Measurements from ENCODE around the gene AVPI1. TPM values are rescaled to one million over a fixed set of nuclear protein-coding genes. Genes with fewer than 3 reads are reported as not detected.

AVPI1 gene
- total and polyA plus RNA-seq, 2 of the 13 experiments (the other 11 are each of a cell fraction or from before 2014, with no cell fraction given) = 39.8 to 61.2 TPM

- TF ChIP-seq NFAT5 (CRISPR knock-in tag; IDR thresholded peaks at IDR 0.05) = no peak
- peak; percentile 49; the same call in 1 of the 2 replicates for TF ChIP-seq BORCS8-MEF2B (CRISPR knock-in tag; IDR thresholded peaks at IDR 0.05)
- TF ChIP-seq, protein P1, sequence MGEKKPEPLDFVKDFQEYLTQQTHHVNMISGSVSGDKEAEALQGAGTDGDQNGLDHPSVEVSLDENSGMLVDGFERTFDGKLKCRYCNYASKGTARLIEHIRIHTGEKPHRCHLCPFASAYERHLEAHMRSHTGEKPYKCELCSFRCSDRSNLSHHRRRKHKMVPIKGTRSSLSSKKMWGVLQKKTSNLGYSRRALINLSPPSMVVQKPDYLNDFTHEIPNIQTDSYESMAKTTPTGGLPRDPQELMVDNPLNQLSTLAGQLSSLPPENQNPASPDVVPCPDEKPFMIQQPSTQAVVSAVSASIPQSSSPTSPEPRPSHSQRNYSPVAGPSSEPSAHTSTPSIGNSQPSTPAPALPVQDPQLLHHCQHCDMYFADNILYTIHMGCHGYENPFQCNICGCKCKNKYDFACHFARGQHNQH (CRISPR knock-in tag; IDR thresholded peaks at IDR 0.05) = peak; percentile 5; the same call in 1 of the 2 replicates
- TF ChIP-seq SNRNP70 (IDR thresholded peaks at IDR 0.05; ENCODE audit: low read depth, low read length) = no peak
- TF ChIP-seq SALL2 (CRISPR knock-in tag; IDR thresholded peaks at IDR 0.05) = peak; percentile 64; the same call in 1 of the 2 replicates
- no peak for TF ChIP-seq MIER2 (CRISPR knock-in tag; IDR thresholded peaks at IDR 0.05)
- no peak for TF ChIP-seq TEF (CRISPR knock-in tag; IDR thresholded peaks at IDR 0.05)
- TF ChIP-seq TOPORS (CRISPR knock-in tag; IDR thresholded peaks at IDR 0.05) = no peak
- TF ChIP-seq, protein P2, sequence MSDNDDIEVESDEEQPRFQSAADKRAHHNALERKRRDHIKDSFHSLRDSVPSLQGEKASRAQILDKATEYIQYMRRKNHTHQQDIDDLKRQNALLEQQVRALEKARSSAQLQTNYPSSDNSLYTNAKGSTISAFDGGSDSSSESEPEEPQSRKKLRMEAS (IDR thresholded peaks at IDR 0.05) = peak; percentile 54
- TF ChIP-seq ZNF800 (CRISPR knock-in tag; IDR thresholded peaks at IDR 0.05) = no peak
- no peak for TF ChIP-seq ZMYM2 (CRISPR knock-in tag; IDR thresholded peaks at IDR 0.05)
- TF ChIP-seq REL (CRISPR knock-in tag; conservative IDR thresholded peaks at IDR 0.05) = no peak
- TF ChIP-seq ZNF496 (CRISPR knock-in tag; IDR thresholded peaks at IDR 0.05; ENCODE audit: insufficient replicate concordance) = no peak
- no peak for TF ChIP-seq PRDM4 (CRISPR knock-in tag; IDR thresholded peaks at IDR 0.05; ENCODE audit: borderline replicate concordance)
- no peak; the same call in 1 of the 2 replicates for TF ChIP-seq ZNF331 (CRISPR knock-in tag; IDR thresholded peaks at IDR 0.05)
- peak; percentile 62; the same call in 1 of the 2 replicates for TF ChIP-seq ZNF441 (CRISPR knock-in tag; IDR thresholded peaks at IDR 0.05; ENCODE audit: borderline replicate concordance)
Measured at GRCh38 chr10:97632949-97633884, 53.8 kb downstream of the AVPI1 start, which contains the start of gene MORN4 (continued).

Measured in HepG2 (cell line).